DMS153 treated with DMSO at 0.1 percent for 48 hours (cell line): ENCODE data around the gene EXOC3.
A peak's percentile ranks its signal among the peaks of the same experiment; 100 is the strongest.

Source experiments
- DNase-seq: peaks from one replicate; lab custom pipeline; 2025; ENCODE audit not compliant: unreplicated experiment; lab: John Stamatoyannopoulos, UW

Gene EXOC3

DNA sequence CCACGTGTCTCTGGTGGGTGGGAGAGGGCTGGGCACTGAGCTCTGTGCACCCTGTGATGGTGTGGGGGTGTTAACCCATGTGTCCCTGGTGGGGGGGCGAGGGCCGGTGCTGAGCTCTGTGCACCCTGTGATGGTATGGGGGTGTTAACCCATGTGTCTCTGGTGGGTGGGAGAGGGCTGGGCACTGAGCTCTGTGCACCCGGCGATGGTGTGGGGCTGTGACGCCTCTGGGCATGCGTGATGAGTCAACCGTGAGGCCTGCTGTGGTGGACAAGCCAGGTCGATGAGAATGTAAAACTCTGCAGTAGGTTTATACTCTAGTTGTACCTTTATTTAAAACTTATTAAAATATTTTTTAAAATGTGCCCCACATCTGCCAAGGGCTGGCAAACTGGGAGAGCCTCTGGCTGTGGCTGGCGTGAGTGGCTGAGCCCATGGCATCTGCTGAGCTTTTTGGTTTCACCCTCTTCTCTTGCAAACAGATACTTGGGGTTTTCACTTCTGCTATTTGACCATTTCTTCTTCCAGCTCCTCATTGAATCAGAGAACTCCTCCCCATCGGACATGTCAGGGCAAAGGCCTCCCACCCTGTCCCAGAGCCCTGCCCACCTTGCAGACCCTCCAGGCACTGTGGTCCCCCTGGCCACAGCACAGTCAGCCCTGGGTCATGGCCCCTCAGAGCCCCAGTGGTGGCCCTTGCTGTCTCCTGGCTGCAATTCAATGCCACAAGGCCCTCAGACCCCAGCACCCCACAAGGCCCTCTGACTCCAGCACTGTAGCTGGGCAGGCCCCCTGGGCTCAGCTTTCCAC lies 18.5 kb upstream of the EXOC3 start:
- DNase-seq = no peak

- no peak for DNase-seq
These were observed 17.3 kb upstream of the EXOC3 start for GRCh38 chr5:425714-426113.

GRCh38 chr5:426392-426976 lies 16.5 kb upstream of the EXOC3 start:
- DNase-seq = no peak

DNA sequence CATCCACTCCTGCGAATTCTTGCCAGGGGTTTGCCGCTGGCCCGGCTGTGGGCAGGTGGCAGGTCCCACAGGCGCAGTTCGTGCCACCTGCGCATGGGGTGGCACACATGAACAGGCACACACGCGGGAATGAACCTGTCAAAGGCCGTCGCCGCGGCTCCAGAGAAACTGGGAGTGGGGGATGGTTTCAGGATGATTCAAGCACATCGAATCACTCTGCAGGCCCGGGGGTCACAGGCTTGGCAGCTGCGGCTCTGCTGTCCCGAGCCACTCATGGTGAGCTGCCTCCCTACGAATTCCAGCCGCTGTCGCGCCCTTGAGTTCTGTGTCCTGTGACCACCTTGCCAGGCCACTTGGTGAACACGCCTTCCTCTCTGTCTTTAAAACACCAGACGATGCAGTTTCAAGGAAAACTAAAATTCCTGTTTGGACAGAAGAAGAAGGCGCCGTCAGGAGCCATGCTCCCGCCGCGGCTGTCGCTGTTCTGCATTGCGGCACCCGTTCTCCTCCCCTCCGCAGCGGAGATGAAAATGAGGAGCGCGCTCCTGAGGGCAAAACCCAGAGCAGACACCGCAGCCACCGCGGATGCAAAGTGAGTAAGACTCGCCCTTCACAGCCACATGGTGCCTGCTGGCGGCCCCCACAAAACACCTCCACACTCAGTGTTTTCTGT lies 15.4 kb upstream of the EXOC3 start:
- DNase-seq = no peak

DNA sequence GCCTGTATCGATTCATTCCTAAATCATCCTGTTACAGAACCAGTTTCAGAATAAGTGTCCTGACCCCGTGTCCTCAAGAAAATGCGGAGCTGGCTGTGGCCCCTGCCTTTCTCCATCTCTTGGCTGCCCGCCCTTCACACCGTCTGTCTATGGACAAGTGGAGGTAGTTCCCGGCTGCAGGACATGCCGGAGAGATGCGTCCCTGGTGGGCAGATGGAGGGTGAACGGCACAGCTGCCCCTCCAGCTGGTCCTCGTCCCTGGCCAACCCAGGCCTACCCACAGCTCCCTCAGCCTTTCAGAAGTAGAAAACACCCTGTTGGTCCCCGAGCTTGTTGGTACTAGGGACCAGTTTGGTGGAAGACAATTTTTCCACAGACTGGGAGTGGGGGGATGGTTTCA lies 14.8 kb upstream of the EXOC3 start:
- no peak for DNase-seq

GRCh38 chr5:428754-429452 lies 14.1 kb upstream of the EXOC3 start:
- no peak for DNase-seq

- DNase-seq = no peak
These were observed 13.4 kb upstream of the EXOC3 start for GRCh38 chr5:429453-430188.

- DNase-seq = no peak
These were observed 12.6 kb upstream of the EXOC3 start for GRCh38 chr5:430214-430925.

- DNase-seq = peak; percentile 39
These were observed 11.8 kb upstream of the EXOC3 start for GRCh38 chr5:431001-431710.

DNA sequence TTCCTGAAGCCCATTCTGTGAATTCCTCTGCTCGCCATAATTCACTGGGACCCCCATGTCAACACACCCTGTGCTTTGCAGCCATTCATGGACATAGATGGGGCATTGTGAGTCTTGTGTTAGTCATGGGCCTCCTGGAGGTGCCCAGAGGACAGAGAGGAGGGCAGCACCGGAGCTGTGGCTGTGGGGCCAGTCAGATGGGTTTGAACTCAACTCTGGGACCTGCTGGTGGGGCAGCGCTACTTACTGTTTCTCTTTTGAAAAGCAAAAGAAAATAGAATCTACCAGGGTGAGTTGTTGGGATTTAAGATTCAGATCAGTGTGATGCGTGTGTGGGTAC lies 11.3 kb upstream of the EXOC3 start:
- DNase-seq = no peak

DNA sequence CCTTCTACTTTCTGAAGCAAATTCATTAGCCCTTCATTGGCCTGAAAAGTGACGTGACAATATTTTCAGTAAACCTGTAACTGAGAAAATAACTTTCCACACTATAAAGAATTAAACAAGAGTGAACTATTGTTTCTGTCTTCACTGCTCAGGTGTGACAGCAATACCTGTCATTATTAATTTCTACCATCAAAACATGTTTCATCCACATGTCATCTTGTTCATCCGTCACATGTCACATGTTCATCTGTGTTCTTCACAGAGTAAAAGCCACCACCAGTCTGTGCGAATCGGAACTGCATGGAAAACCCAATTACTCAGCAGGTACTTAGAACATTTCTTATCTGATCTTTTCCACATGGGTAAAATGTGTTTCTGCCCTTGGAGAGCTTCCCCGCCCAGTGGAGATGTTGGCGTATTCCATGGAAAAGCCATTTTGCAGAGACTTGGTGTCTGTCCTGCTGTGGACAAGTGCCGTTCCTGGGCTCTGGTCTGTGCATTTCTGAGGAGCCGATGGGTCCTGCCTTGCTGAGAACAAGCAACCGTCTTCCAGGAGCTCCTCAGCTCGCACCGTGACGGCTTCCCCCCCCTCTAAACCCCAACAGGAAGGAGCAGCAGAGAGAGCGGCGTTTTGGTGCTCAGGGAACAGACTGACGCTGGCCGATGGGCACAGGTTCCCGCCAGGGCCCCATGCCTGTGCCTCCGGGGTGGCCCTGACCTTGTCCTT lies 10.6 kb upstream of the EXOC3 start:
- no peak for DNase-seq

- DNase-seq = no peak
These were observed 9.8 kb upstream of the EXOC3 start for GRCh38 chr5:432928-433791.

DNA sequence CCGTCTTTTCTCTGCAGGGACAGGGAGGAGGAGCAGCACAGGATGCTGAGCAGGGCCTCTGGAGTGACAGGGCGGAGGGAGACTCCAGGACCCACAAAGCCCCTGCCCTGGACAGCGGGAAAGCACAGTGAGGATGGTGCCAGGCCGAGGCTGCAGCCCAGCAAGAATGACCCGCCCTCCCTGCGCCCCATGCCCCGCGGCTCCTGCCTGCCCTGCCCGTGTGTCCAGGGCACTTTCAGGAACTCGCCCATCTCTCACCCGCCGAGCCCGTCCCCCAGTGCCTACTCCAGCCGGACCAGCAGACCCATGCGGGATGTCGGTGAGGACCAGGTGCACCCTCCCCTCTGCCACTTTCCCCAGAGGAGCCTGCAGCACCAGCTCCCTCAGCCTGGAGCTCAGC lies 9.1 kb upstream of the EXOC3 start:
- DNase-seq = no peak

GRCh38 chr5:434443-435146 lies 8.4 kb upstream of the EXOC3 start:
- no peak for DNase-seq

GRCh38 chr5:435156-435790 lies 7.7 kb upstream of the EXOC3 start:
- DNase-seq = no peak

- DNase-seq = peak; percentile 28
These were observed 6.9 kb upstream of the EXOC3 start for GRCh38 chr5:435961-436640.

DNA sequence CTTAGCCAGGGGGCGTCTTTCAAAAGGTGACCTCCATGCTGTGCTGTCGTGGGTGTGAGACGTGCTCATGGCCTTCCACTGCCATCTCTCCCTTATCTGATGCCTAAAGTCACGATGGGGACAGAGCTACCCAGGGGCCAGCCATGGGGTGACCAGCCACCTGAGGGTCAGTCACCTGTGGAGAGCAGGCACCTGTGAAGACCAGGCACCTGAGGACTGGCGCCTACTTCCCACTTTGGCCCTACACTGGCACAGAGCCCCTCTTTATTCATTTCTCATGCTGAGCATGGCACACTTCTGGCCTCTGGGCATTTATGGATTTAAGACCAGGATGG lies 6.4 kb upstream of the EXOC3 start:
- no peak for DNase-seq
